ENCODE data around the gene TIMM13.

Gene TIMM13

DNA sequence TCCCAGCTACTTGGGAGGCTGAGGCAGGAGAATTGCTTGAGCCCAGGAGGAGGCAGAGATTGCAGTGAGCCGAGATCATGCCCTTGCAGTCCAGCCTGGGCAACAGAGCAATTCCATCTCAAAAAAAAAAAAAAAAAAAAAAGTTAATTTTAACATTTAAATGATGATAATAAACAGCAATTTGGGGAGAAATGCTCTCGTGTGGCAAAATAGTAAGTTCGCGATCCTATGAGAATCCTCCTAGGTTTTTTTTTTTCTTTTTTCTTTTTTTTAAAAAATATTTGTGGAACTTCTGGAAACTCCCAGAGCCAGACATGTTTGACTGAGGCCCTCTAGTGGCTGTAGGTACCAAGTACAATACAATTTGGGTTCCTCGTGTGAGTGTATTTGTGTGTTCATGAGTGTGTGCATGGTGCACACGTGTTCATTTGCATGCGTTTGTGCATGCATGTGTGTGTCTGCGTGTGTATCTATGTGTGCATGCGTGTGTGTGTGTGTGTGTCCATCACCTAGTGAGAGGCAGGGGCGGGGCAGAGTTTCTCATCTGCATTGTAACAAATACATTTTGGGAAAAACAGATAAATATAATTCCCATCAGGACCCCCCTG is 36.2 kb downstream of the TIMM13 start:
- peak; percentile 82 for TF ChIP-seq CTCF (IDR thresholded peaks at IDR 0.05; ENCODE audit: low read depth, low read length, missing control alignments)
- DNase-seq (ENCODE audit: extremely low read depth, low read depth) = peak; percentile 65
- H3K4me3 ChIP-seq (replicated peaks; ENCODE audit: low read depth, low read length) = no peak overlapping the region

DNA sequence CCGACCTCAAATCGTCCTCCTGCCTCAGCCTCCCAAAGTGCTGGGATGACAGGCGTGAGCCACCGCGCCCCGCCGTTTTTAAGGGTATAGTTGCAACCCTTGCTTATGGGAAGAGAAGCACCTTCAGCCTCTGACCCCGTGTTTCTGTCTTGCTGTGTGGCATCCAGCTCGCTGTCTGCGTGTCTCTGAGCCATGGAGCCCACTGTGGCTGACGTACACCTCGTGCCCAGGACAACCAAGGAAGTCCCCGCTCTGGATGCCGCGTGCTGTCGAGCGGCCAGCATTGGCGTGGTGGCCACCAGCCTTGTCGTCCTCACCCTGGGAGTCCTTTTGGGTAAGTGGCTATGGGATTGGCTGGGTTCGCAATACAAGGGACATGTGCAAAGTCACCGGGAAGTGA is 37.8 kb downstream of the TIMM13 start:
- TF ChIP-seq CTCF (IDR thresholded peaks at IDR 0.05; ENCODE audit: low read depth, low read length, missing control alignments) = no peak
- H3K4me3 ChIP-seq (replicated peaks; ENCODE audit: low read depth, low read length) = no peak overlapping the region
- no peak for DNase-seq (ENCODE audit: extremely low read depth, low read depth)

- no peak overlapping the region for H3K4me3 ChIP-seq (replicated peaks; ENCODE audit: low read depth, low read length)
- no peak for TF ChIP-seq CTCF (IDR thresholded peaks at IDR 0.05; ENCODE audit: low read depth, low read length, missing control alignments)
- DNase-seq (ENCODE audit: extremely low read depth, low read depth) = no peak
Measured at GRCh38 chr19:2387367-2388288, 39.8 kb downstream of the TIMM13 start.

DNA sequence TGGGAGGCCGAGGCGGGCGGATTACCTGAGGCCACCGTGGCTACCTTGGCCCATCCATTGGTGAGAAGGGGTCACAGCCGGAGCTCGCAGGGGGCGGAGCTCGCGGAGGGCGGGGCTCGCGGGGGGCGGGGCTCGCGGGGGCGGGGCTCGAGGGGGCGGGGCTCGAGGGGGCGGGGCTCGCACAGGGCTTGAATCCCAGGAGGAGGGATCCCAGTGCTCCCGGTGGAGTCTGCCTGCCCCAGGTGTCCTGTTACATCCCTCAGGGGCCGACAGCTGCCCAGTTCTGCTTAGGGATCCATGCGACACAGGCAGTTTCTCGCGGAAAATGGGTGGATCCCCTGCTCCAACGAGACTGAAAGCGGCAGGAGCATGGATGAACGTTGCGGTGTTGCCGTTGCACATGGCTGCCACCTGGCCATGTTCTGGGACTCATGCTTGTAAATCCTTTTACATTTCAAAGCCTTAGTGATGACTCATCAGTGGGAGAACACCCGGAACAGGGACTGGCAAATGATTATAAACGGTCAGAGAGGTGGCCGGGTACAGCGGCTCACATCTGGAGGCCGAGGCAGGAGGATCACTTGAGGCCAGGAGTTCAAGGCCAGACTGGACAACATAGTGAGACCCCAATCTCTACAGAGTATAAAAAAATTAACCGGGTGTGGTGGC is 42.2 kb downstream of the TIMM13 start:
- no peak for TF ChIP-seq CTCF (IDR thresholded peaks at IDR 0.05; ENCODE audit: low read depth, low read length, missing control alignments)
- no peak overlapping the region for H3K4me3 ChIP-seq (replicated peaks; ENCODE audit: low read depth, low read length)
- peak; percentile 99 for DNase-seq (ENCODE audit: extremely low read depth, low read depth)

DNA sequence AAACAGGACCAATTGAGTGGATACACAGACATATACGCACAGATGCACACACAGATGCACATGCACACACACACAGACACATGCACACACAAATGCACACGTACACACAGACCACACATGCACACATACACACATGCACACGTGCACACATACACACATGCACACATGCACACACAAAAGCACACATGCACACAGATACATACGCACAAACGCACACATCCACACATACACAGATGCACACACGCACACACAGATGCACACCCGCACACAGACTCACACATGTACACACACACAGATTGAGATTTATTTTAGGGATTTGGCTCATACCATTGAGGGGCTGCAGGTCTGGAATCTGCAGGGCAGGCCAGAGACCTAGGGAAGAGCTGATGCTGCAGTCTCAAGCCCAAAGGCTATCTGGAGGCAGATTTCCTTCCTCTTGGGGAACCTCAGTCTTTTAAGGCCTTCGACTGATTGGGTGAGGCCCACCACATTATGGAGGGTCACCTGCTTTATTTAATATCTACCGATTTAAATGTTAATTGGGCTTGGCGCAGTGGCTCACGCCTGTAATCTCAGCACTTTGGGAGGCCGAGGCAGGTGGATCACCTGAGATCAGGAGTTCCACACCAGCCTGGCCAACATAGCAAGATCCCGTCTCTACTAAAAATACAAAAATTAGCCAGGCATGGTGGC is 44.7 kb downstream of the TIMM13 start:
- no peak for DNase-seq (ENCODE audit: extremely low read depth, low read depth)
- no peak for TF ChIP-seq CTCF (IDR thresholded peaks at IDR 0.05; ENCODE audit: low read depth, low read length, missing control alignments)

GRCh38 chr19:2381148-2381820 is 46.1 kb downstream of the TIMM13 start:
- TF ChIP-seq CTCF (IDR thresholded peaks at IDR 0.05; ENCODE audit: low read depth, low read length, missing control alignments) = no peak
- DNase-seq (ENCODE audit: extremely low read depth, low read depth) = no peak
- H3K4me3 ChIP-seq (replicated peaks; ENCODE audit: low read depth, low read length) = no peak overlapping the region

More for the DNA sequence above, 44.7 kb downstream of the TIMM13 start:
- H3K4me3 ChIP-seq (replicated peaks; ENCODE audit: low read depth, low read length) = no peak overlapping the region
